Mucosa of rectum (tissue), 2 donors: ENCODE measurements around the gene FAM107B.
"Not testable (repeated sequence)": the region's sequence is repeated elsewhere in the genome, so short reads cannot be mapped to it uniquely, and the experiment has no call there.

Source experiments
- H3K27ac ChIP-seq, 2 donors: one replicate each; pipeline ENCODE4 v1.7.0; 2013; ENCODE audit warnings: inconsistent platforms in 2 of 2, low read depth in 2 of 2, low read length in 2 of 2
- H3K27me3 ChIP-seq, 2 donors: one replicate each; pipeline ENCODE4 v1.7.0; 2013; ENCODE audit warnings: low read length in 2 of 2; ENCODE audit not compliant: control insufficient read depth in 2 of 2, insufficient read depth in 2 of 2
- H3K36me3 ChIP-seq, 2 donors: one replicate each; pipeline ENCODE4 v1.7.0; 2013; ENCODE audit warnings: low read length in 2 of 2; ENCODE audit not compliant: control insufficient read depth in 2 of 2, insufficient read depth in 2 of 2
- H3K4me1 ChIP-seq, 2 donors: one replicate each; pipeline ENCODE4 v1.7.0; 2013; ENCODE audit warnings: low read length in 2 of 2, mild to moderate bottlenecking in 1 of 2; ENCODE audit not compliant: control insufficient read depth in 2 of 2, insufficient read depth in 2 of 2
- H3K4me3 ChIP-seq, 2 donors: one replicate each; pipeline ENCODE4 v1.7.0; 2013; ENCODE audit warnings: low read length in 2 of 2
- H3K9ac ChIP-seq, 2 donors: one replicate each; pipeline ENCODE4 v1.7.0; 2013; ENCODE audit warnings: low read length in 2 of 2, low read depth in 1 of 2, mild to moderate bottlenecking in 1 of 2
- H3K9me3 ChIP-seq, 2 donors: one replicate each; pipeline ENCODE4 v1.7.0; 2013; ENCODE audit warnings: low read length in 2 of 2; ENCODE audit not compliant: control insufficient read depth in 2 of 2
- donor health status: healthy.
- donor health status: Normal muscosa, but diverticular disease.

FAM107B gene

GRCh38 chr10:14774797-14775196 is at the start of gene FAM107B:
TSS of gene FAM107B (minus strand) at chr10:14774897. CDS start at chr10:14774663, 234 bp downstream.
- H3K4me1 ChIP-seq = peaks cover 7 to 12% of the 10 kb centered on the region in 2 donors
- no peaks in the 10 kb centered on the region for H3K36me3 ChIP-seq
- H3K9me3 ChIP-seq = no peaks in the 10 kb centered on the region
- H3K27me3 ChIP-seq = no peaks in the 10 kb centered on the region
- no peak within 1 kb of the TSS for H3K4me3 ChIP-seq
- no peak within 1 kb of the TSS for H3K9ac ChIP-seq
- peak within 1 kb of the TSS; percentile 35 to 66 for H3K27ac ChIP-seq

DNA sequence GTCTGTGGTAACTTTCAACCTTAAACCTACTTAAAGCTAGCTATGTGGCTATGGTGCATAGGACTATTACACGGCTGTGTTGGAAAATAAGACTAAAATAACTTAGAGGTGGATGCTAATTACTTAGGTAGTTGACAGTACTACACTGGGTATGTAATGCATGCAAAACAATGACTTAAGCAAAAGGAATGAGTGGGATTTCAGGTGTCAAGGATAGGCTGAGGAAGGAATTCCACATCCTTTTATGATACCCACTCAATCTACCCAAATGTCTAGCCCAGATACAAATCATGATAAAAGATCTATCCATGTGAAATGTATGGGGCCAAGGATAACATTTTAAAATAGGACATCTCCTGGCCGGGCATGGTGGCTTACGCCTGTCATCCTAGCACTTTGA is 49.3 kb upstream of the FAM107B start:
- no peaks in the 10 kb centered on the region for H3K27me3 ChIP-seq
- no peaks in the 10 kb centered on the region for H3K36me3 ChIP-seq

DNA sequence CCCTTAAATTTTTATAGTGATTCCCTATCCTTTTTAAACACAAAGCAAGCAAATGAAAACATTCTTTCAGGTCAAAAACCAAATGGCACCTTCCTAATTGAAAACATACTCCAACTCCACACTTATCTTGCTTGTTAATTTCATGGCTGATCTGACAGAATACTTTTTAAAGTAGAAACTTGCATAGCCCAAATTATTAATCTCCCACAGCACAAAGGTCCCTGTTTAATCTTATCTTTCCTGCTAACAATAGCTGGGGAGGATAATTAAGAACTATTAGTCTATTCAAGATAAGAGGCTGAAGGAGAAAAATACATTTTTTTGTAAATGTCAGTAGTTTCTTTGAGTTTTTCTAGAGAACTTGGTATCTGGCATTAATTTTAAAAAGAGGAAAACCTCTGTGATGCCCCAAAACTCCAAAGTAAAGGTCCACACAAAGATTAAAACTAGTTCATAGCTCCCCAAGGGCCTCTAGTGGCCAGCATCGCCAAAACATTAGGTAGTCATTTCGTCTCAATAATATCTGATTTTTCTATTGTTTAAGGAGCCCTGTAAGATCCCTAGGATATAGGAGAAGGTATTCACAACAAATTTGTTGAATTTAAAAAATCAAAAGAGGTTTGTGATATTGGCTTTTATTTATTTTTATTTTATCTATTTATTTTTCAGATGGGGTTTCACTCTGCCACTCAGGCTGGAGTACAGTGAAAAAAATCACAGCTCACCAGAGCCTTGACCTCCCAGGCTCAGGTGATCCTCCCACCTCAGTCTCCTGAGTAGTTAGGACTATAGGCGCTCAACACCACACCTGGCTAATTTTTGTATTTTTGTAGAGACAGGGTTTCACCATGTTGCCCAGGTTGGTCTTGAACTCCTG is 48.4 kb upstream of the FAM107B start:
- Histone ChIP-seq H3K36me3 (no peaks in the 10 kb centered on the region), H3K4me1 (peaks cover 0 to 3% of the 10 kb centered on the region in 2 donors), H3K27me3 (no peaks in the 10 kb centered on the region), H3K9me3 (no peaks in the 10 kb centered on the region), H3K27ac (no peak overlapping the region), H3K9ac (no peak overlapping the region), H3K4me3 (no peak overlapping the region)

More for the DNA sequence above, 49.3 kb upstream of the FAM107B start:
- Histone ChIP-seq H3K4me3 (no peak overlapping the region), H3K4me1 (peaks cover 0 to 3% of the 10 kb centered on the region in 2 donors), H3K9ac (no peak overlapping the region), H3K9me3 (no peaks in the 10 kb centered on the region), H3K27ac (no peak overlapping the region)

DNA sequence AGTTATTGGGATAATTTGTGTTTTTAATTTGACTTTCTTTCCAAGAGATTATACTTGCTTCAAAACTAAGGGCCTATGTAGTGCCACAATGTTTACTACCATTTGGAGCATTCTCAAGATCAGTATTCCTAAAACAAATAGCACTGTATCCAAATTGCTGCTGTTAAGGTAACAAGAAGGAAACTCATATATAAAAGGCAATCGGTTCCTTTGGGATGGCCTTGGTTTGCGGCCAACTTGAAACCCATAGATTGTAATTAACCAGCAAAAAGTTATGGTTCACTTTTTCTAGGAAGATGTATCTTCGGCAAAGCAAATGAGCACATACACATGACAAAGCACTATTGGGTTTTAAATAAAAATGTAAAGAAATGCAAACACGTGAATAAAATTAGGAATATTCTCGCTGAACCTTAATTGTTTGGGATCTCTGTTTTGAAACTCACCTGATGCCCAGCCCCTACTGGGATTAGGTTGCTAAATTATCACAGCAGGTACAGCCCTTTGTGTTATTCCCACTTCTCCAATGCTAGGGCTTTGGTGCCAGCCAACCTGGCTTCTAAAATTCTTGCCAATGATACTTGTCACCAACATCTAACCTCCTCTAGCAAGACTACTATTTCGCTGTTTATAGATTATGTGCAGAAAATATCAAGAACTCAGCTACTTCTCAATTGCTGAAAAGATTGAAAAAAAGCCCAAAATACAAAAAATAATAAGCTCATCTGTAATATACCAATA is 47.1 kb upstream of the FAM107B start:
- Histone ChIP-seq H3K9ac (no peak overlapping the region), H3K4me3 (no peak overlapping the region)

GRCh38 chr10:14820775-14821154 is 46.1 kb upstream of the FAM107B start:
- H3K27ac ChIP-seq = no peak overlapping the region
- H3K9me3 ChIP-seq = no peaks in the 10 kb centered on the region
- H3K36me3 ChIP-seq = no peaks in the 10 kb centered on the region
- H3K4me3 ChIP-seq = no peak overlapping the region
- no peaks in the 10 kb centered on the region for H3K27me3 ChIP-seq
- no peak overlapping the region for H3K9ac ChIP-seq
- H3K4me1 ChIP-seq = peaks cover 0 to 3% of the 10 kb centered on the region in 2 donors

More for the DNA sequence above, 47.1 kb upstream of the FAM107B start:
- no peak overlapping the region for H3K27ac ChIP-seq
- H3K9me3 ChIP-seq = no peaks in the 10 kb centered on the region
- H3K27me3 ChIP-seq = no peaks in the 10 kb centered on the region
- peaks cover 0 to 3% of the 10 kb centered on the region in 2 donors for H3K4me1 ChIP-seq
- H3K36me3 ChIP-seq = no peaks in the 10 kb centered on the region

GRCh38 chr10:14820010-14820774 is 45.5 kb upstream of the FAM107B start:
- Histone ChIP-seq H3K9me3 (no peaks in the 10 kb centered on the region), H3K4me1 (peaks cover 0 to 3% of the 10 kb centered on the region in 2 donors), H3K4me3 (no peak overlapping the region), H3K36me3 (no peaks in the 10 kb centered on the region), H3K9ac (no peak overlapping the region), H3K27me3 (no peaks in the 10 kb centered on the region), H3K27ac (no peak overlapping the region)

DNA sequence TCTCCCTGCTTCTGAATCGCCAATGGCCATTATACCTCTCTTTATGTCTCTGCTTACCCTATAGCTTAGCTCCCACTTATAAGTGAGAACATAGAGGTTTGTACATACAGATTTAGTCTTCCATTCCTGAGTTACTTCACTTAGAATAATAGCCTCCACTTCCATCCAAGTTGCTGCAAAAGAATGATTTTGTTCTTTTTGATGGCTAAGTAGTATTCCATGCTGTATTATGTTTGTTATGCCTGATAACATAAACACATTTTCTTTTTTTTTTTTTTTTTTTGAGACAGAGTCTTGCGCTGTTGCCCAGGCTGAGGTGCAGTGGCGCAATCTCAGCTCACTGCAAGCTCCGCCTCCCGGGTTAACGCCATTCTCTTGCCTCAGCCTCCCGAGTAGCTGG is 42.0 kb upstream of the FAM107B start:
- H3K36me3 ChIP-seq, H3K27me3 ChIP-seq, H3K9me3 ChIP-seq, H3K27ac ChIP-seq, H3K4me3 ChIP-seq, H3K4me1 ChIP-seq, H3K9ac ChIP-seq: not testable (repeated sequence)

- Histone ChIP-seq H3K4me1 (no peaks in the 10 kb centered on the region), H3K9me3 (no peaks in the 10 kb centered on the region), H3K27ac (no peak overlapping the region), H3K4me3 (no peak overlapping the region), H3K9ac (no peak overlapping the region), H3K36me3 (no peaks in the 10 kb centered on the region), H3K27me3 (no peaks in the 10 kb centered on the region)
Observed at GRCh38 chr10:14815681-14816080, 41.0 kb upstream of the FAM107B start.

- Histone ChIP-seq H3K9ac (no peak overlapping the region), H3K9me3 (no peaks in the 10 kb centered on the region), H3K36me3 (no peaks in the 10 kb centered on the region), H3K4me3 (no peak overlapping the region), H3K27ac (no peak overlapping the region), H3K4me1 (no peaks in the 10 kb centered on the region), H3K27me3 (no peaks in the 10 kb centered on the region)
Observed at GRCh38 chr10:14812271-14812670, 37.6 kb upstream of the FAM107B start.
